HepG2 (cell line): ENCODE results near the gene SERPINA9. TPM values are rescaled to one million over a fixed set of nuclear protein-coding genes. Genes with fewer than 3 reads are reported as not detected.
A peak's percentile ranks its signal among the peaks of the same experiment; 100 is the strongest.

Source experiments
- ARNT ChIP-seq: fragments of 450-650 bp; IDR thresholded peaks from 2 replicates; pipeline ENCODE4 v1.6.1; 2017
- BHLHE40 ChIP-seq: IDR thresholded peaks from 2 replicates; pipeline ENCODE4 v1.6.1; 2011; ENCODE audit warnings: low read length, improper control_type of control experiment
- FOXA3 ChIP-seq: IDR thresholded peaks from 2 replicates; pipeline ENCODE4 v1.6.1; 2016; ENCODE audit warnings: missing genetic modification reagents, missing compliant biosample characterization
- HOXA9 ChIP-seq: sonication (generic); formaldehyde crosslinking; IDR thresholded peaks from 2 replicates; pipeline ENCODE4 v1.8.1; 2022; ENCODE audit warnings: missing genetic modification reagents, mild to moderate bottlenecking, moderate library complexity, borderline replicate concordance
- KDM1A ChIP-seq: IDR thresholded peaks from 2 replicates; pipeline ENCODE4 v1.6.1; 2016; ENCODE audit warnings: missing compliant biosample characterization
- KLF13 ChIP-seq: sonication (generic); formaldehyde crosslinking; IDR thresholded peaks from 2 replicates; pipeline ENCODE4 v1.4.0; 2020; ENCODE audit warnings: mild to moderate bottlenecking, missing genetic modification reagents
- MIER3 ChIP-seq: IDR thresholded peaks from 2 replicates; pipeline ENCODE4 v1.6.1; 2016; ENCODE audit warnings: missing compliant biosample characterization, borderline replicate concordance
- NAIF1 ChIP-seq: sonication (generic); formaldehyde crosslinking; IDR thresholded peaks from 2 replicates; pipeline ENCODE4 v1.5.0; 2020; ENCODE audit warnings: mild to moderate bottlenecking, missing genetic modification reagents, borderline replicate concordance
- NRL ChIP-seq: sonication (generic); formaldehyde crosslinking; IDR thresholded peaks from 2 replicates; pipeline ENCODE4 v1.5.0; 2020; ENCODE audit warnings: missing genetic modification reagents, mild to moderate bottlenecking, moderate library complexity, borderline replicate concordance
- POLR2AphosphoS2 ChIP-seq: IDR thresholded peaks from 2 replicates; pipeline ENCODE4 v1.6.1; 2011; ENCODE audit warnings: low read depth, low read length, improper control_type of control experiment
- TBP ChIP-seq: sonication (generic); formaldehyde crosslinking; IDR thresholded peaks from 2 replicates; pipeline ENCODE4 v1.5.0; 2020; ENCODE audit warnings: missing genetic modification reagents
- ZFX ChIP-seq: sonication (generic); formaldehyde crosslinking; IDR thresholded peaks from 2 replicates; pipeline ENCODE4 v1.4.0; 2020; ENCODE audit warnings: mild to moderate bottlenecking, low read depth, missing genetic modification reagents, moderate library complexity
- ZNF264 ChIP-seq: sonication (generic); formaldehyde crosslinking; IDR thresholded peaks from 2 replicates; pipeline ENCODE4 v1.4.0; 2020; ENCODE audit warnings: missing genetic modification reagents
- ZNF331 ChIP-seq: sonication (generic); formaldehyde crosslinking; IDR thresholded peaks from 2 replicates; pipeline ENCODE4 v1.4.0; 2020; ENCODE audit warnings: missing genetic modification reagents
- ZNF530 ChIP-seq: sonication (generic); formaldehyde crosslinking; IDR thresholded peaks from 2 replicates; pipeline ENCODE4 v1.5.0; 2020; ENCODE audit warnings: low read depth, mild to moderate bottlenecking, missing genetic modification reagents
- polyA plus RNA-seq, 8 experiments: library from polyadenylated mRNA; depleted of rRNA in 3 of 8; stranded (reverse) in 7 of 8; unstranded in 1 of 8; fragments of >200 nt; fragmentation: Illumina TruSeq in 4 of 8; extraction: Trizol in 4 of 8; gene quantifications; 2 replicates each; pipeline versions ENCODE4 v1.2.1 to v1.2.3, GENCODE V29; 2011 to 2016; ENCODE audit warnings: low read depth in 4 of 8, missing spikeins in 1 of 8, mixed read lengths in 1 of 8; ENCODE audit not compliant: insufficient read depth in 1 of 8
- total RNA-seq, 5 experiments: library from RNA; depleted of rRNA; stranded (reverse); fragments of >200 nt; fragmentation: Illumina TruSeq; extraction: Trizol; gene quantifications; 2 replicates each; pipeline ENCODE4 v1.2.3, GENCODE V29; 2016; ENCODE audit warnings: low read depth in 1 of 5
- TF ChIP-seq, protein P1 (sequence below): sonication (generic); formaldehyde crosslinking; IDR thresholded peaks from 2 replicates; pipeline ENCODE4 v1.4.0; 2020; ENCODE audit warnings: missing genetic modification reagents
- TF ChIP-seq, protein P2 (sequence below): sonication (generic); formaldehyde crosslinking; IDR thresholded peaks from 2 replicates; pipeline ENCODE4 v1.8.1; 2022; ENCODE audit warnings: low read depth, mild to moderate bottlenecking, missing genetic modification reagents
- TF ChIP-seq, protein P3 (sequence below): IDR thresholded peaks from 2 replicates; pipeline ENCODE4 v1.4.0; 2020; ENCODE audit warnings: mild to moderate bottlenecking, missing genetic modification reagents
- TF ChIP-seq, protein P4 (sequence below): sonication (generic); formaldehyde crosslinking; IDR thresholded peaks from 2 replicates; pipeline ENCODE4 v1.5.0; 2020; ENCODE audit warnings: missing genetic modification reagents

SERPINA9 gene
- total and polyA plus RNA-seq, 2 of the 13 experiments (the other 11 are each of a cell fraction or from before 2014, with no cell fraction given) = 0.21 TPM; not detected in 1

DNA sequence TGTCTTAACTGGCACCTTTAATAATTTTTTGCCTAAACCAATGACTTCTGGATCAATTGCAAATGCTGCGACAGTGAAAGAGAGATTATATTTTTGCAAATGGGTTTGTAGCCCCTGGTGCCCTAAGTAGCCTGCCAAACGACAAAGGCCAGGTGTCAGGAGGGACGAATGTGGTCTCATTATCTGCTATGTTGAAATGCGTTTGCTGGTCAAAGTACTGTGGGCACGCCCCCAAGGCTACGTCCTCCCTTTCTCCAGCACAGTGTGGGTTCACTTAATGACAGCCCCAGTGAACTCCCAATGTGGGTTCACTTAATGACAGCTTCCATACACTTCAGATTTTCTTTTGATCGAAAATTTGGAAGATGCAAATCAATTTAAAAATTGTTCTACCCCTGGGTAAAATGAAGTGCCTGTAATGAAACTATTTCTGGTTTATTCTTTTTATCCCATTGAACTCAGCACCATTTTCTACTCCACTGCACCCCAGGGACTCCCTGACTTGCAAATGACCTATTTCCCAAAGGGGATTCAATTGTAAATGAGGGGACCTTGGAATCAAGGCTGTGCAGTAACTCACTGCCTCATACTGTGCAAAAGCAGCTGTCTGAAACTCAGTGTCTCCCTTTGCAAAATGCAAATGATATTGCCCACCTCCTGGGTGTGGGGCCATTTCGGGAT is 24.8 kb downstream of the SERPINA9 start (continued):
- TF ChIP-seq, protein P1, sequence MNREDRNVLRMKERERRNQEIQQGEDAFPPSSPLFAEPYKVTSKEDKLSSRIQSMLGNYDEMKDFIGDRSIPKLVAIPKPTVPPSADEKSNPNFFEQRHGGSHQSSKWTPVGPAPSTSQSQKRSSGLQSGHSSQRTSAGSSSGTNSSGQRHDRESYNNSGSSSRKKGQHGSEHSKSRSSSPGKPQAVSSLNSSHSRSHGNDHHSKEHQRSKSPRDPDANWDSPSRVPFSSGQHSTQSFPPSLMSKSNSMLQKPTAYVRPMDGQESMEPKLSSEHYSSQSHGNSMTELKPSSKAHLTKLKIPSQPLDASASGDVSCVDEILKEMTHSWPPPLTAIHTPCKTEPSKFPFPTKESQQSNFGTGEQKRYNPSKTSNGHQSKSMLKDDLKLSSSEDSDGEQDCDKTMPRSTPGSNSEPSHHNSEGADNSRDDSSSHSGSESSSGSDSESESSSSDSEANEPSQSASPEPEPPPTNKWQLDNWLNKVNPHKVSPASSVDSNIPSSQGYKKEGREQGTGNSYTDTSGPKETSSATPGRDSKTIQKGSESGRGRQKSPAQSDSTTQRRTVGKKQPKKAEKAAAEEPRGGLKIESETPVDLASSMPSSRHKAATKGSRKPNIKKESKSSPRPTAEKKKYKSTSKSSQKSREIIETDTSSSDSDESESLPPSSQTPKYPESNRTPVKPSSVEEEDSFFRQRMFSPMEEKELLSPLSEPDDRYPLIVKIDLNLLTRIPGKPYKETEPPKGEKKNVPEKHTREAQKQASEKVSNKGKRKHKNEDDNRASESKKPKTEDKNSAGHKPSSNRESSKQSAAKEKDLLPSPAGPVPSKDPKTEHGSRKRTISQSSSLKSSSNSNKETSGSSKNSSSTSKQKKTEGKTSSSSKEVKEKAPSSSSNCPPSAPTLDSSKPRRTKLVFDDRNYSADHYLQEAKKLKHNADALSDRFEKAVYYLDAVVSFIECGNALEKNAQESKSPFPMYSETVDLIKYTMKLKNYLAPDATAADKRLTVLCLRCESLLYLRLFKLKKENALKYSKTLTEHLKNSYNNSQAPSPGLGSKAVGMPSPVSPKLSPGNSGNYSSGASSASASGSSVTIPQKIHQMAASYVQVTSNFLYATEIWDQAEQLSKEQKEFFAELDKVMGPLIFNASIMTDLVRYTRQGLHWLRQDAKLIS = no peak
- TF ChIP-seq MIER3 (CRISPR knock-in tag) = peak; percentile 83; the same call in 1 of the 2 replicates
- TF ChIP-seq, protein P2, sequence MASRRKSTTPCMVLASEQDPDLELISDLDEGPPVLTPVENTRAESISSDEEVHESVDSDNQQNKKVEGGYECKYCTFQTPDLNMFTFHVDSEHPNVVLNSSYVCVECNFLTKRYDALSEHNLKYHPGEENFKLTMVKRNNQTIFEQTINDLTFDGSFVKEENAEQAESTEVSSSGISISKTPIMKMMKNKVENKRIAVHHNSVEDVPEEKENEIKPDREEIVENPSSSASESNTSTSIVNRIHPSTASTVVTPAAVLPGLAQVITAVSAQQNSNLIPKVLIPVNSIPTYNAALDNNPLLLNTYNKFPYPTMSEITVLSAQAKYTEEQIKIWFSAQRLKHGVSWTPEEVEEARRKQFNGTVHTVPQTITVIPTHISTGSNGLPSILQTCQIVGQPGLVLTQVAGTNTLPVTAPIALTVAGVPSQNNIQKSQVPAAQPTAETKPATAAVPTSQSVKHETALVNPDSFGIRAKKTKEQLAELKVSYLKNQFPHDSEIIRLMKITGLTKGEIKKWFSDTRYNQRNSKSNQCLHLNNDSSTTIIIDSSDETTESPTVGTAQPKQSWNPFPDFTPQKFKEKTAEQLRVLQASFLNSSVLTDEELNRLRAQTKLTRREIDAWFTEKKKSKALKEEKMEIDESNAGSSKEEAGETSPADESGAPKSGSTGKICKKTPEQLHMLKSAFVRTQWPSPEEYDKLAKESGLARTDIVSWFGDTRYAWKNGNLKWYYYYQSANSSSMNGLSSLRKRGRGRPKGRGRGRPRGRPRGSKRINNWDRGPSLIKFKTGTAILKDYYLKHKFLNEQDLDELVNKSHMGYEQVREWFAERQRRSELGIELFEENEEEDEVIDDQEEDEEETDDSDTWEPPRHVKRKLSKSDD (CRISPR knock-in tag) = peak; percentile 58; the same call in 1 of the 2 replicates
- TF ChIP-seq ZNF530 (CRISPR knock-in tag) = no peak
- TF ChIP-seq ZNF331 (CRISPR knock-in tag) = peak; percentile 77; the same call in 1 of the 2 replicates
- peak; percentile 29; the same call in 1 of the 2 replicates for TF ChIP-seq ZFX
- TF ChIP-seq BHLHE40 = no peak
- peak; percentile 32; the same call in 1 of the 2 replicates for TF ChIP-seq FOXA3 (CRISPR knock-in tag)
- no peak for TF ChIP-seq POLR2AphosphoS2
- TF ChIP-seq HOXA9 (CRISPR knock-in tag) = no peak
- TF ChIP-seq KLF13 (CRISPR knock-in tag) = no peak
- peak; percentile 67; the same call in 1 of the 2 replicates for TF ChIP-seq ZNF264 (CRISPR knock-in tag)
- TF ChIP-seq NAIF1 (CRISPR knock-in tag) = peak; percentile 40; the same call in 1 of the 2 replicates
- no peak for TF ChIP-seq ARNT
- no peak for TF ChIP-seq NRL (CRISPR knock-in tag)
- TF ChIP-seq KDM1A (CRISPR knock-in tag) = no peak
- TF ChIP-seq TBP (CRISPR knock-in tag) = no peak
- TF ChIP-seq, protein P3, sequence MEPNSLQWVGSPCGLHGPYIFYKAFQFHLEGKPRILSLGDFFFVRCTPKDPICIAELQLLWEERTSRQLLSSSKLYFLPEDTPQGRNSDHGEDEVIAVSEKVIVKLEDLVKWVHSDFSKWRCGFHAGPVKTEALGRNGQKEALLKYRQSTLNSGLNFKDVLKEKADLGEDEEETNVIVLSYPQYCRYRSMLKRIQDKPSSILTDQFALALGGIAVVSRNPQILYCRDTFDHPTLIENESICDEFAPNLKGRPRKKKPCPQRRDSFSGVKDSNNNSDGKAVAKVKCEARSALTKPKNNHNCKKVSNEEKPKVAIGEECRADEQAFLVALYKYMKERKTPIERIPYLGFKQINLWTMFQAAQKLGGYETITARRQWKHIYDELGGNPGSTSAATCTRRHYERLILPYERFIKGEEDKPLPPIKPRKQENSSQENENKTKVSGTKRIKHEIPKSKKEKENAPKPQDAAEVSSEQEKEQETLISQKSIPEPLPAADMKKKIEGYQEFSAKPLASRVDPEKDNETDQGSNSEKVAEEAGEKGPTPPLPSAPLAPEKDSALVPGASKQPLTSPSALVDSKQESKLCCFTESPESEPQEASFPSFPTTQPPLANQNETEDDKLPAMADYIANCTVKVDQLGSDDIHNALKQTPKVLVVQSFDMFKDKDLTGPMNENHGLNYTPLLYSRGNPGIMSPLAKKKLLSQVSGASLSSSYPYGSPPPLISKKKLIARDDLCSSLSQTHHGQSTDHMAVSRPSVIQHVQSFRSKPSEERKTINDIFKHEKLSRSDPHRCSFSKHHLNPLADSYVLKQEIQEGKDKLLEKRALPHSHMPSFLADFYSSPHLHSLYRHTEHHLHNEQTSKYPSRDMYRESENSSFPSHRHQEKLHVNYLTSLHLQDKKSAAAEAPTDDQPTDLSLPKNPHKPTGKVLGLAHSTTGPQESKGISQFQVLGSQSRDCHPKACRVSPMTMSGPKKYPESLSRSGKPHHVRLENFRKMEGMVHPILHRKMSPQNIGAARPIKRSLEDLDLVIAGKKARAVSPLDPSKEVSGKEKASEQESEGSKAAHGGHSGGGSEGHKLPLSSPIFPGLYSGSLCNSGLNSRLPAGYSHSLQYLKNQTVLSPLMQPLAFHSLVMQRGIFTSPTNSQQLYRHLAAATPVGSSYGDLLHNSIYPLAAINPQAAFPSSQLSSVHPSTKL = peak; percentile 77
- TF ChIP-seq, protein P4, sequence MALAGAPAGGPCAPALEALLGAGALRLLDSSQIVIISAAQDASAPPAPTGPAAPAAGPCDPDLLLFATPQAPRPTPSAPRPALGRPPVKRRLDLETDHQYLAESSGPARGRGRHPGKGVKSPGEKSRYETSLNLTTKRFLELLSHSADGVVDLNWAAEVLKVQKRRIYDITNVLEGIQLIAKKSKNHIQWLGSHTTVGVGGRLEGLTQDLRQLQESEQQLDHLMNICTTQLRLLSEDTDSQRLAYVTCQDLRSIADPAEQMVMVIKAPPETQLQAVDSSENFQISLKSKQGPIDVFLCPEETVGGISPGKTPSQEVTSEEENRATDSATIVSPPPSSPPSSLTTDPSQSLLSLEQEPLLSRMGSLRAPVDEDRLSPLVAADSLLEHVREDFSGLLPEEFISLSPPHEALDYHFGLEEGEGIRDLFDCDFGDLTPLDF (CRISPR knock-in tag) = no peak
